Upper lobe of left lung (tissue), 4 donors: ENCODE measurements around the gene GRIK4.

ENCODE experiments used
- CTCF ChIP-seq, 6 experiments: fragments of 450-650 bp in 4 of 6; fragments of 200-600 bp in 2 of 6; sonication (generic) in 2 of 6; IDR thresholded peaks; one replicate each; pipeline ENCODE4 v1.5.1; 2016 to 2019; ENCODE audit warnings: antibody characterized with exemption in 6 of 6
- POLR2AphosphoS5 ChIP-seq, 2 donors: sonication (generic); formaldehyde crosslinking; IDR thresholded peaks; one replicate each; pipeline ENCODE4 v1.5.1; 2017; ENCODE audit warnings: antibody characterized with exemption in 2 of 2

- TF ChIP-seq CTCF (IDR thresholded peaks at IDR 0.05) = no peak
- no peak for TF ChIP-seq POLR2AphosphoS5 (IDR thresholded peaks at IDR 0.05)
Measured at GRCh38 chr11:120645639-120646038, 134.1 kb downstream of the GRIK4 start.
